ENCODE measurements around the gene GFI1. TPM values are rescaled to one million over a fixed set of nuclear protein-coding genes. Genes with fewer than 3 reads are reported as not detected.

The GFI1 gene
- total RNA-seq, 1 donor from 2014 or later, result not detected

DNA sequence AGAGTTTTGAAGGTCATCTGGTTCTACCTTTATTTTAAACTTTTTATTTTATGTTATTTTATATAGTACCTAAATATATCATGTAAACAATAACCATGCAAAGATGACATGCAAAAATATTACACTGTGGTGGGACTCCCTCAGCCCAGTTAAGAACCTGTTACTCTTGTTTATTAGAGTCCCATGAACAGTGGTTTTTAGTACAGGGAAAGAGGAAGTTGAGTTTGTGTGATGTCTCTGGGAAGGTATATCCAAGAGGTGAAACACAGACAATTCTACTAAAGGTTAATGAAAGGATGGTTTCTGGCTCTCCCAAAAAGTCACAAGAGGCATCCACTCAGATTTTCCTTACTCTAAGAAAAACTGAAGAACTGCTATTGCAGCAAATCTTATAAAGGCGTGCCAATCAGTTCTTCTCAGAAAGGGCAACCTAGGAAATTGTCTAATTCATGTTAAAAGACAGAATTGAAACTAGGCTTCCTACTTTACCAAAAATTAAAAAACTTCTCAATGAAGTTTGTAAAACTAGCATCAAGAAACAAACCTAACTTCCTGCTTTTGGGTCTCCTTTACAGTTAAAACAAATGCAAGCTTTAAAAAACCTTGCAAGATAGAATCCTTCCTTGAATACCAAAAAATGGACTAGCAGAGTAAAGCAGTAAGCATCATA, 19.9 kb downstream of the GFI1 start:
- DNase-seq (ENCODE audit: low spot score in 2 of 2), result no peak
- Histone ChIP-seq H3K27me3 (no peaks in the 10 kb centered on the region), H3K4me3 (no peak overlapping the region), H3K9me3 (no peaks in the 10 kb centered on the region), H3K27ac (no peak overlapping the region), H3K4me1 (no peaks in the 10 kb centered on the region), H3K36me3 (no peaks in the 10 kb centered on the region)
- intact Hi-C loops (cut with DNase I), result no loop called here
- TF ChIP-seq, protein P1, sequence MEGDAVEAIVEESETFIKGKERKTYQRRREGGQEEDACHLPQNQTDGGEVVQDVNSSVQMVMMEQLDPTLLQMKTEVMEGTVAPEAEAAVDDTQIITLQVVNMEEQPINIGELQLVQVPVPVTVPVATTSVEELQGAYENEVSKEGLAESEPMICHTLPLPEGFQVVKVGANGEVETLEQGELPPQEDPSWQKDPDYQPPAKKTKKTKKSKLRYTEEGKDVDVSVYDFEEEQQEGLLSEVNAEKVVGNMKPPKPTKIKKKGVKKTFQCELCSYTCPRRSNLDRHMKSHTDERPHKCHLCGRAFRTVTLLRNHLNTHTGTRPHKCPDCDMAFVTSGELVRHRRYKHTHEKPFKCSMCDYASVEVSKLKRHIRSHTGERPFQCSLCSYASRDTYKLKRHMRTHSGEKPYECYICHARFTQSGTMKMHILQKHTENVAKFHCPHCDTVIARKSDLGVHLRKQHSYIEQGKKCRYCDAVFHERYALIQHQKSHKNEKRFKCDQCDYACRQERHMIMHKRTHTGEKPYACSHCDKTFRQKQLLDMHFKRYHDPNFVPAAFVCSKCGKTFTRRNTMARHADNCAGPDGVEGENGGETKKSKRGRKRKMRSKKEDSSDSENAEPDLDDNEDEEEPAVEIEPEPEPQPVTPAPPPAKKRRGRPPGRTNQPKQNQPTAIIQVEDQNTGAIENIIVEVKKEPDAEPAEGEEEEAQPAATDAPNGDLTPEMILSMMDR (IDR thresholded peaks at IDR 0.05), result no peak

DNA sequence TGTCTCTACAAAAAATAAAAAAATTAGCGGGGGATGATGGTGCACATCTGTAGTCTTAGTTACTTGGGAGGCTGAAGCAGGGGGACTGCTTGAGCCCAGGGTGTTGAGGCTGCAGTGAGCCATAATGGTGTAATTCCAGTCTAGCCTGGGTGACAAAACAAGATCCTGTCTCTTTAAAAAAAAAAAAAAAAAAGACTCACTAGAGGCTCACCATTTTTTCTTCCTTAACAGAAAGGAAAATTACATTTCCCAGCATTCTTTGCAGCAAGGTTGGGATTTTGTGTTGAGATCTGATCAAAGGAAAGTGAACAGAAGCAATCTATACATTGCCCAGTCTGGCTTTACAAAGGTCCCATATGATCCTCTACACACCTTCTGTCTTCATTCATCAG, 21.5 kb downstream of the GFI1 start:
- Histone ChIP-seq H3K4me3 (no peak overlapping the region), H3K27ac (no peak overlapping the region), H3K27me3 (no peaks in the 10 kb centered on the region), H3K9me3 (no peaks in the 10 kb centered on the region), H3K36me3 (no peaks in the 10 kb centered on the region), H3K4me1 (no peaks in the 10 kb centered on the region)
- intact Hi-C loops (cut with DNase I), result no loop called here
- TF ChIP-seq, protein P1 (IDR thresholded peaks at IDR 0.05), result no peak
- DNase-seq (ENCODE audit: low spot score in 2 of 2), result no peak

DNA sequence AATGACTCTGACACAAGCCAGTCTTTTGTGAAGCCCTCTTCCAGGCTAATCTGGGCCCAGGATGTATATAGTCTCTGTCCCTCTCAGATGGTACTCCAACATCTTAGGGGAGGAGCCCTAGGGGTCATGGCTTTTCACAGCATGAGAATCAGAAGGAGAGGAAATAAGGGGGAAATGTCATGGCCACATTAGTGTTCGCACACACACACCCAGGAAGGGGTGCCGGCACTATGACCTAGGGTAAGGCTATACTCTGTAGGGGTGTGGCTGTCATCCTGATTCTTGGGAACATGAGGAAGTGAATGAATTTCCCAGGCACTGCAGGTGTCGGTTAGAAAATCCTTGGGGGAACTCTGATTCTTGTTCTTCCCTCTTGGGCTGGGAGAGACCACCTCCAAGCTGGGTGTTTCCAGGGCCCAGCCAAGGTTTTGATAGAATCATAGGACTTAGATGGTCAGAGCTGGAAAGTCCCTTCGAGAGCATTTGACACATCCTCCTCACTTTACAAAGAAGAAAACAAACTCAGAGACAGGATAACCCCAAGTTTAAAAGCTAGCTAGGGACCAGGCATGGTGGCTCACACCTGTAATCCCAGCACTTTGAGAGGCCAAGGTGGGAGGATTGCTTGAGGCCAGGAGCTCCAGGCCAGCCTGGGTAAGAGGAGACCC, 22.0 kb downstream of the GFI1 start:
- H3K36me3 ChIP-seq, result no peaks in the 10 kb centered on the region
- H3K4me3 ChIP-seq, result no peak overlapping the region
- TF ChIP-seq, protein P1 (IDR thresholded peaks at IDR 0.05), result no peak
- intact Hi-C loops (cut with DNase I), result no loop called here
- no peak overlapping the region for H3K27ac ChIP-seq
- no peaks in the 10 kb centered on the region for H3K27me3 ChIP-seq
- H3K4me1 ChIP-seq, result no peaks in the 10 kb centered on the region
- no peak for DNase-seq (ENCODE audit: low spot score in 2 of 2)
- no peaks in the 10 kb centered on the region for H3K9me3 ChIP-seq

DNA sequence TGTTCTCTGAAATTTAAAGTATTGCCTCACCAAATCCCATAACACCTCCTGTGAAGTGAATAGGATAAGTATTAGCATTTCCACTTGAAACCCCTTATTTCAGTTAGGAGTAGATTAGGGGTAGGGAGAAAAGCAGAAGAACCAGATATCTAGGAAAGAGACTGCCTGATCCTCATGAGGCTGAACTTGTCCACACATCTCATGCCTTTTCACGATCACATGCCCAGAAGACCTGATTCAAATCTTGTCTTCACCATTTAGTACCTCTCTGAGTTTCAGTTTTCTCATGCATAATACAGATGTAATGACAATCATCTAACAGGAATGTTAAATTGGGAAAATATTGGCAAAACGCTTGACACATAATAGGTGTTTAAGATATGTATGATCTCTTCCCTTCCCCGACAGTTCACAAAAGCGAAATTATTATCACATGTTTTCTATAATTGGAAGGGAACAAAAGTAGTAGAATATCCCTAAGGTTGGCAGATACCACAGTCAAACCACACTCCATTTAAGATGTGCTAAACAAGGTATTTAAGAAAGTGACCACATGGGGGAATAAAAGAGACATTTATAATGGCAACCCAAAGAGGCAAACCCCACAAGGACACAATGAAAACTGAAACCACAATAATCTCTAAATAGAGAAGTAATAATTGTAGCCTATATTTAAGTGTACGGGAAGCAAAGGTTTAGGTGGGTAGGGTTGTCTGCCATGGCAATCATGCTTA, 25.2 kb downstream of the GFI1 start:
- Histone ChIP-seq H3K9me3 (no peaks in the 10 kb centered on the region), H3K36me3 (no peaks in the 10 kb centered on the region), H3K27ac (no peak overlapping the region), H3K4me3 (no peak overlapping the region), H3K4me1 (no peaks in the 10 kb centered on the region), H3K27me3 (no peaks in the 10 kb centered on the region)
- intact Hi-C loops (cut with DNase I), result no loop called here
- DNase-seq (ENCODE audit: low spot score in 2 of 2), result no peak
- TF ChIP-seq, protein P1 (IDR thresholded peaks at IDR 0.05), result no peak

DNA sequence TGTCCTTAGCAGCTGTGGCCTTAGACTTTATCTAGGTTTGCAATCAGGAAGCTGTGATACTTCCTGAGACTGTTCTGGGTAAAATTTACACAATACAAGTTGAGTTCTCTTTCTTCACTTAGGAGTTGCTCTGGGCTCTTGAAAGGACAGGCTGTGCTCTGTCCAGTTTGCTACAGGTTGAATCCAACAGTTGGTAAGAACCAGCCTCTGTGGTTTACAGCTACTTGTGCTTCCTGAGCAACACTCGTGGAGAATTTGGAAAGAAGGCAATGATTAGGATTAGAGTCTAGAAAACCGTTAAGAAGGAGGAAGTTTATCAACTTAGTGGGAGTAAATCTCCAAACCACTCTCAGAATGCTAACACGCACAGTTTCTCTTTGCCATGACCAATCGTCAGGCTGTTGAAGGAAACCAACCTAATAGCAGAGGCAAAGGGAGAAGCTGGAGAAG, 26.8 kb downstream of the GFI1 start:
- TF ChIP-seq, protein P1 (IDR thresholded peaks at IDR 0.05), result no peak
- intact Hi-C loops (cut with DNase I), result no loop called here
- no peak overlapping the region for H3K4me3 ChIP-seq

More for the DNA sequence above, 26.8 kb downstream of the GFI1 start:
- H3K36me3 ChIP-seq, result no peaks in the 10 kb centered on the region
- H3K9me3 ChIP-seq, result no peaks in the 10 kb centered on the region
- no peaks in the 10 kb centered on the region for H3K27me3 ChIP-seq
- no peak for DNase-seq (ENCODE audit: low spot score in 2 of 2)
- no peak overlapping the region for H3K27ac ChIP-seq
- no peaks in the 10 kb centered on the region for H3K4me1 ChIP-seq
